NCI-H510A treated with DMSO at 0.1 percent for 48 hours (cell line): ENCODE data around the gene SLC52A3.
"Not testable (repeated sequence)": the region's sequence is repeated elsewhere in the genome, so short reads cannot be mapped to it uniquely, and the experiment has no call there.

Experiments used
- DNase-seq: peaks from one replicate; lab custom pipeline; 2025; lab: John Stamatoyannopoulos, UW

Gene SLC52A3

GRCh38 chr20:768426-768978 lies at the start of gene SLC52A3:
Gene SLC52A3 (minus strand): TSS chr20:768500. CDS start chr20:765774, 2,726 bp downstream.
- no peak for DNase-seq

GRCh38 chr20:815914-816606 lies 47.8 kb upstream of the SLC52A3 start:
- peak; percentile 75 for DNase-seq

GRCh38 chr20:815226-815625 lies 46.9 kb upstream of the SLC52A3 start:
- no peak for DNase-seq

GRCh38 chr20:813390-813789 lies 45.1 kb upstream of the SLC52A3 start:
- no peak for DNase-seq

- not testable (repeated sequence) for DNase-seq
Measured at GRCh38 chr20:812435-812814, 44.1 kb upstream of the SLC52A3 start.

- DNase-seq: not testable (repeated sequence)
Measured at GRCh38 chr20:811776-812434, 43.6 kb upstream of the SLC52A3 start.

- no peak for DNase-seq
Measured at GRCh38 chr20:805713-806112, 37.4 kb upstream of the SLC52A3 start.

GRCh38 chr20:801678-802077 lies 33.4 kb upstream of the SLC52A3 start:
- no peak for DNase-seq

- not testable (repeated sequence) for DNase-seq
Measured at GRCh38 chr20:800026-800425, 31.7 kb upstream of the SLC52A3 start.

- not testable (repeated sequence) for DNase-seq
Measured at GRCh38 chr20:798746-799145, 30.4 kb upstream of the SLC52A3 start.

- no peak for DNase-seq
Measured at GRCh38 chr20:796921-797320, 28.6 kb upstream of the SLC52A3 start.

- DNase-seq: no peak
Measured at GRCh38 chr20:792248-792647, 23.9 kb upstream of the SLC52A3 start.

GRCh38 chr20:791056-791455 lies 22.8 kb upstream of the SLC52A3 start:
- no peak for DNase-seq

GRCh38 chr20:787825-788224 lies 19.5 kb upstream of the SLC52A3 start:
- DNase-seq: no peak

GRCh38 chr20:779771-780170 lies 11.5 kb upstream of the SLC52A3 start:
- DNase-seq: no peak

- DNase-seq: no peak
Measured at GRCh38 chr20:776165-776564, 7.9 kb upstream of the SLC52A3 start.

GRCh38 chr20:775679-776135 lies 7.4 kb upstream of the SLC52A3 start:
- no peak for DNase-seq

GRCh38 chr20:774660-775057 lies 6.4 kb upstream of the SLC52A3 start:
- DNase-seq: no peak

- no peak for DNase-seq
Measured at GRCh38 chr20:774016-774659, 5.8 kb upstream of the SLC52A3 start.

GRCh38 chr20:772806-773205 lies 4.5 kb upstream of the SLC52A3 start:
- no peak for DNase-seq

GRCh38 chr20:771741-772464 lies 3.6 kb upstream of the SLC52A3 start:
- DNase-seq: no peak

- DNase-seq: no peak
Measured at GRCh38 chr20:770691-771090, 2.4 kb upstream of the SLC52A3 start.
